ENCODE measurements around the gene DOCK9.
A peak's percentile ranks its signal among the peaks of the same experiment; 100 is the strongest.

DOCK9 gene

DNA sequence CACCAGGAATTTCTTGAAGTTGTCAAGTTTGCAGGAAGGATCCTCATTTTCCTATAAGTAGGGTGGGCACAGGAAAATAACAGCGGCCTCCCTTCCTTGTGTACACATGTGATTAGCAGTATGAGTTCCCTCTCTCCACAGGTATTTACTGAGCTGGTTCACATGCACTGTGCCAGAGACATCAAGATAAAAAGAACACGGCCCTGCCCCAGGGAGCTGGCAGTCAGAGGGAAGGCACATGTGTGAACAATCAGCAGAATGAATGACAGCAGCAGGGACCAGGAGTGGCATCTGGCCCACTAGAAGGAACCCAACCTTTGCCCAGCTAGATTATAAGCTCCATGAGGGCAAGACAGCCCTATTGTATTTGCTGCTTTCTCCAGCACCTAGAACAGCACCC, 13.9 kb downstream of the DOCK9 start:
- in situ Hi-C loops (cut with HindIII; ENCODE audit: low sequenced_read_pairs): no loop called here
- TF ChIP-seq, protein P1, sequence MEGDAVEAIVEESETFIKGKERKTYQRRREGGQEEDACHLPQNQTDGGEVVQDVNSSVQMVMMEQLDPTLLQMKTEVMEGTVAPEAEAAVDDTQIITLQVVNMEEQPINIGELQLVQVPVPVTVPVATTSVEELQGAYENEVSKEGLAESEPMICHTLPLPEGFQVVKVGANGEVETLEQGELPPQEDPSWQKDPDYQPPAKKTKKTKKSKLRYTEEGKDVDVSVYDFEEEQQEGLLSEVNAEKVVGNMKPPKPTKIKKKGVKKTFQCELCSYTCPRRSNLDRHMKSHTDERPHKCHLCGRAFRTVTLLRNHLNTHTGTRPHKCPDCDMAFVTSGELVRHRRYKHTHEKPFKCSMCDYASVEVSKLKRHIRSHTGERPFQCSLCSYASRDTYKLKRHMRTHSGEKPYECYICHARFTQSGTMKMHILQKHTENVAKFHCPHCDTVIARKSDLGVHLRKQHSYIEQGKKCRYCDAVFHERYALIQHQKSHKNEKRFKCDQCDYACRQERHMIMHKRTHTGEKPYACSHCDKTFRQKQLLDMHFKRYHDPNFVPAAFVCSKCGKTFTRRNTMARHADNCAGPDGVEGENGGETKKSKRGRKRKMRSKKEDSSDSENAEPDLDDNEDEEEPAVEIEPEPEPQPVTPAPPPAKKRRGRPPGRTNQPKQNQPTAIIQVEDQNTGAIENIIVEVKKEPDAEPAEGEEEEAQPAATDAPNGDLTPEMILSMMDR (IDR thresholded peaks at IDR 0.05; ENCODE audit: low read depth, low read length, missing control alignments): no peak
- DNase-seq (ENCODE audit: low read depth): no peak
- no peak overlapping the region for H3K4me3 ChIP-seq (ENCODE audit: low read depth, low read length)

DNA sequence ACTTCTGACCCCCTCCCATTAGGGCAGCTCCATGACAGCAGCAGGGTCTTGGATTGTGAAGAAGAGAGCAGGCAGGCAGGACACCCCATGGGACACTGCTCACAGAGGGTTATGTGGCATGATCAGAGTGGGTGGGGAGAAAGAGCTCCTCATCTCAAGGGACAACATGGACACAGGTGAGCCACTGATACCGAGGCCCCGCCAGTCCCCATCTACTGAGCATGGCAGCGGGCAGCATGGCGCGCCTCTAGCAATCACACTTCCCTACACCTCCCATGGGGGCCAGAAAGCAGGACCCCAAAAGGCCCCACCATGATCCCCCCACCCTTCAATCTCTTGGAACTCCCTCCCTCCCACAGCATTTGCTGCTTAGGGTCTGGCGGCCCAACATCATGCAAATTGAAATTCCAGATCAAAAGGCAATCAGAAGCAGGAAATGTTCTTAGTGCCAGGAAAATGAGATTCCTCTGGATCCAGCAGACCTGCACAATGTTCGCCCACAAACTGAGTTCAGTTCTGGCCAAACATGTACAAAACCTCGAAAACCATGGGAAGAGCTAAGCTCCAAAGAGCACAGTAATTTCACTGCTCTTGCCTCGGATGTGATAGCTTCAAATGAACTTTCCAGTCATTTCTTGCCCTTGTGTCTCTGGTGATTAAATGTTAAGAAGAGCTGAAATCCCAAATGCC, 14.8 kb downstream of the DOCK9 start:
- peak; percentile 18 for DNase-seq (ENCODE audit: low read depth)
- no peak overlapping the region for H3K4me3 ChIP-seq (ENCODE audit: low read depth, low read length)
- TF ChIP-seq, protein P1 (IDR thresholded peaks at IDR 0.05; ENCODE audit: low read depth, low read length, missing control alignments): no peak
- in situ Hi-C loops (cut with HindIII; ENCODE audit: low sequenced_read_pairs): no loop called here

DNA sequence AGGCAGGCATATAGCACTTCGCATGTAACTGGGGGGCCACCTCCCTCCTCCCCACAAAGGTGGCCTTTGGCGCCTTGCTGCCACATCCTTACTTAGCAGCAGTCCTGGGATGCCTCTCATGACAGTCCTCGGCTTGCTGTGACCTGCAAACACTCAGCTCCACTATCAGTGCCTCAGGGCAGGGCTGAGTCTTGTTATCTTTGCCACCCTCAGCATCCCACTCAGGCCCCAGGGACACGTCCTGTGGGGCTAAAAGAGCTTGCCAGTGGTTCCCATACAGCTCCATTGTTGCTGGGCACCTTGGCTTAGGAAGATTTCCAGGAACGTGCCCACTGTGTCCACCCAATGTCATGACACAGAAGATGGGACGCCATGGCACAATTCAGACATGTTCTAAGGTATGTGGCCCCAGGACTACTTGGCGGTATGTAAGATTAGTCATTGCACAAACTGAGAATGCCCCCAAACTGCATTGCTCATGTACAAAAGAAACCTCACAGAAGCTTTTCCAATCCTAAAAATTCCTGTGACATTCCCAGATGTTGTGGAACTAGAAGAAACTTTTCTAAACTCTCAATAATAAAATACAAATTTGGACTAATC, 16.3 kb downstream of the DOCK9 start:
- TF ChIP-seq, protein P1 (IDR thresholded peaks at IDR 0.05; ENCODE audit: low read depth, low read length, missing control alignments): no peak
- H3K4me3 ChIP-seq (ENCODE audit: low read depth, low read length): no peak overlapping the region
- DNase-seq (ENCODE audit: low read depth): no peak
- in situ Hi-C loops (cut with HindIII; ENCODE audit: low sequenced_read_pairs): no loop called here

DNA sequence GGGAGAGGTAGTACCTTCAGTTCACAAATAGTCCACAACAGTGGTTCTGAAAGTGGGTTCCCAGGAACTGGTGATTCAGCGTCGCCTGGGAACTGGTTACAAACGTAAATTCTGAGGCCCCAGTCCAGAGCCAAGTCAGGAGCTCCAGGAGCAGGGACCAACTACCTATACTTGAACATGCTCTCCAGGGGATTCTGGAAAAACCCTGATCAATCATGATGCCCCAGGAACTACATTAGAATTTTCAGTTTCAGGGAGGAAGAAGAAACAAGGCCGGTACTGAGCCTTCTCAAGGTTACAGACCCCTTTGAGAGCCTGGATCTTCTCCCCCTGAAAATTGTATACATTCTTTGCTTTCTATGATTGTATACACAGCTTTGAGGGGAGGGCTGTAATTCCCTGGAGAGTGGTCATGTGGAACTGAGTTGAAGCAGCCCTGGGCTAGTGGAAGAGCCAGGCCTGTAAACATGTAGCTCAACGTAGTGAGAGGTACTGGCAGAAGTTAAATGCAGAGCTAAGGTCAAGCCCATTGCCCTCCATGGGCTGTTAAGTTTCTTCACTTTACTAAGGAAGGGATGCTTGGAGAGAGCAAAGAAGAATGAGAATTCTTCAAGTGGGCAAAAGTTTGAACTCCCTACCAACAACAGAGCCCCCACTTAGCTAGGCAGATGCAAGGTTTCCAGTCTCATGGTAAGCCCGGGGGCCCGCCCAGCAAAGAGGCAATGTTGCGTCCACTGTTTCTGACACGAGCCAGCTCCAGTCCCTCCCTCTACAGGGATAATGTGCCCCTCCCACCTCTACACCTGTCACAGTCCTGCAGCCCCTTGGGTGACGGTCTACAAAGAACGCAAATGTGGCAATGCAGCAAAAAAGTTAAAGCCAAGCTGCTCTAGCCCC, 17.0 kb downstream of the DOCK9 start:
- TF ChIP-seq, protein P1 (IDR thresholded peaks at IDR 0.05; ENCODE audit: low read depth, low read length, missing control alignments): no peak
- in situ Hi-C loops (cut with HindIII; ENCODE audit: low sequenced_read_pairs): no loop called here
- no peak overlapping the region for H3K4me3 ChIP-seq (ENCODE audit: low read depth, low read length)
- DNase-seq (ENCODE audit: low read depth): no peak

DNA sequence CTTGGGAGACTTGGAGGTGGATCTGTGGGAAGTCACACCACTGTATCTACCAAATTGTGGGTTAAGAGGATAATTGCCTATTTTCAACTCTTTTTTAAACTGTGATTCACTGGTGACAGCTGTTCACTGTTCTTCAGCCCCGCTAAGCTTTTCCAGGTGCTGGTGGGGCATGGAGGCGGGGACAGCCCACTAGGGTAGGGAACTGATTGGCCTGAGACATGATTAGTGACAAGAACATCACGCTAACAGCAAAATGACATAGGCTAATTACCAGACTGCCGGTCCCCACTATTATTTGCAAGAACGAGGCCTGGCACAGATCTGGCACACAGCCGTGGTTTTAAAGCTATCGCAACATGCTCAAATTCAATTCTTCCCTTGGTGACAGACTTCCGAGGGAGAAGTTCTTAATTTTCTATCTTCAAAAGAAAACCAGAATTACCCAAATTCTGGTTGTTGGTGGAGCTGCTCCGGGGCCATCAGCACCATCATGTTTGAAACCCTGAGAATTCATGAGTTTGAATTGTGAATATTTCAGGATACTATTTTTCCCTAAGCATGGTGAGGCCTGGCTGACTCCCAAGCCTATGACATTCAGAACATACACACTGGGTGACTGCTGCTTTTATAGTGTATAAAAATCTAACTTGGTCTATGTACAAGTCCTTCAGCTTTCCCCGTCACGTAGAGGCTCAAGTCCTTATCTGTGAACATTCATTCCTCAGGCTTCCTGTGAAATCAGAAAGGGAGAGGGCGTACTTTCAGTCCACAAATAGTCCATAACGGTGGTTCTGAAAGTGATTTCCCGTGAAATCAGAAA, 17.9 kb downstream of the DOCK9 start:
- in situ Hi-C loops (cut with HindIII; ENCODE audit: low sequenced_read_pairs): no loop called here
- H3K4me3 ChIP-seq (ENCODE audit: low read depth, low read length): no peak overlapping the region
- no peak for DNase-seq (ENCODE audit: low read depth)
- TF ChIP-seq, protein P1 (IDR thresholded peaks at IDR 0.05; ENCODE audit: low read depth, low read length, missing control alignments): no peak

DNA sequence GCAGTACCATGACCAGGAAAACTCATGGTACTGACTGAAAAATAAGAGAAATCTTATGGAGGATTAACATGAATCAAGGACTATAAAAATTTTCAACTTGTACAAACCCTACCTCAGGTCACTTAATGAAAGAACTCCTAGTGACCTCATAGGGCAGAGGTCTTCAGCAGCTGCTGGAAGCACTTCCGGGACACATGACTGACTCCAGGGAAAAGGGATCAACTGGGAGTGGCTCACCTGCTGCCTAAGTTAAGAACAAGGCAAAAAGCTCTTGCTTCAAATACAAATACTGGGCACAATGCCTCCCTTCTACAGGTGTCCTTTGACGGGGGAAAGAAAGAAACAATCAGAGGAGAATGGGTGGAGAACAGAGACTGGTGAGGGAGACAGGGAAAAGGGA, 18.6 kb downstream of the DOCK9 start:
- DNase-seq (ENCODE audit: low read depth): no peak
- TF ChIP-seq, protein P1 (IDR thresholded peaks at IDR 0.05; ENCODE audit: low read depth, low read length, missing control alignments): no peak
- in situ Hi-C loops (cut with HindIII; ENCODE audit: low sequenced_read_pairs): no loop called here
- H3K4me3 ChIP-seq (ENCODE audit: low read depth, low read length): no peak overlapping the region

All from astrocyte of the cerebellum (primary cell).